GM21723 (cell line): ENCODE data around the gene IQGAP2.
"Not testable (repeated sequence)": the region's sequence is repeated elsewhere in the genome, so short reads cannot be mapped to it uniquely, and the experiment has no call there.

ENCODE experiments used
- ATAC-seq: cut with Tn5 transposase; IDR thresholded peaks from one replicate; pipeline ENCODE4 v1.9.1; 2021; ENCODE audit warnings: mild to moderate bottlenecking, moderate library complexity; ENCODE audit not compliant: unreplicated experiment

Gene IQGAP2

GRCh38 chr5:76729373-76730290 lies 326.5 kb downstream of the IQGAP2 start:
- no peak for ATAC-seq

DNA sequence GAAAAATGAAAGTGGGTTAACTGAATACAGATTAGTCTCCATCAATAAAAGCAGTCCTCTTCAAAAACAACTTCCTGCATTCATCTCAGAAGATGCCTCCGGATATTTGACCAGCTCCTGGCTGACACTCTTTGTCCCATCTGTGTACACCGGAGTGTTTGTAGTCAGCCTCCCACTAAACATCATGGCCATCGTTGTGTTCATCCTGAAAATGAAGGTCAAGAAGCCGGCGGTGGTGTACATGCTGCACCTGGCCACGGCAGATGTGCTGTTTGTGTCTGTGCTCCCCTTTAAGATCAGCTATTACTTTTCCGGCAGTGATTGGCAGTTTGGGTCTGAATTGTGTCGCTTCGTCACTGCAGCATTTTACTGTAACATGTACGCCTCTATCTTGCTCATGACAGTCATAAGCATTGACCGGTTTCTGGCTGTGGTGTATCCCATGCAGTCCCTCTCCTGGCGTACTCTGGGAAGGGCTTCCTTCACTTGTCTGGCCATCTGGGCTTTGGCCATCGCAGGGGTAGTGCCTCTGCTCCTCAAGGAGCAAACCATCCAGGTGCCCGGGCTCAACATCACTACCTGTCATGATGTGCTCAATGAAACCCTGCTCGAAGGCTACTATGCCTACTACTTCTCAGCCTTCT lies 329.4 kb downstream of the IQGAP2 start:
- ATAC-seq, result peak; percentile 21

GRCh38 chr5:76733049-76733417 lies 329.9 kb downstream of the IQGAP2 start:
- ATAC-seq, result peak; percentile 86

DNA sequence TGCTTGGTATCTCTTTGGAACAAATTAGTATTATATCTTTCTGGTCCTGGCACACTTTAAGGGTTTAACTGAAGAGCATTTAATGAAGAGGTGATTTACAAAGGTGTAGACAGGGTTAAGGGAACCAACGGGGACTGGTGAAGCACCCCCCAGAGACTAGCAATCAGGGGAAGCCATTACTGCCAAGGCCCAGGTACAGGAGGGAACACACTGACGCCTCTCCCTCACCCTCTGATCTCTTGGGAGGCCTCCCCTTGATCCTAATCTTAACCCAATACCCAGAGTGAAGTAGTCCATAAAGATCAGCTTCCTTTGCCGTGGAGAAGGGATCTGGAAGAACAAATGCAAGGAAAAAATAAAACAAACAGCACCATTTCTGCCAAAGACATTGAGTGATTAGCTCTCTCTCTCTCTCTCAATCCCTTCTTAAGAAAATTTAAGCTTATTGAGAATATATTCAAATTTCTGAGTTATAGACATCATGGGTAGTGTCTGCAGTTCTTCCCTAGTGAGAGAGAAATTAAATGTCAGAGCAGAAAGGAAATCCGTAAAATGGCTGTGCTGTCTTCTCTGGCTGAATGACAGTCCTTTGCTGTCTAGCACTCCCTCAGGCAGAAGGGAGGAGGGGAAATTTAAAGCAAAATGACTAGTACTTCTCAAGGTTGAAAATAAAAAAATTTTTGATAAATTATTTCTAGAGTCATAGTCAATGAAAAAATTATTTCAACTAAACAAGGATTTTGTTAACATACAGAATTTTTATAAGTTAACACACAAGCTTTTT lies 332.9 kb downstream of the IQGAP2 start:
- no peak for ATAC-seq

DNA sequence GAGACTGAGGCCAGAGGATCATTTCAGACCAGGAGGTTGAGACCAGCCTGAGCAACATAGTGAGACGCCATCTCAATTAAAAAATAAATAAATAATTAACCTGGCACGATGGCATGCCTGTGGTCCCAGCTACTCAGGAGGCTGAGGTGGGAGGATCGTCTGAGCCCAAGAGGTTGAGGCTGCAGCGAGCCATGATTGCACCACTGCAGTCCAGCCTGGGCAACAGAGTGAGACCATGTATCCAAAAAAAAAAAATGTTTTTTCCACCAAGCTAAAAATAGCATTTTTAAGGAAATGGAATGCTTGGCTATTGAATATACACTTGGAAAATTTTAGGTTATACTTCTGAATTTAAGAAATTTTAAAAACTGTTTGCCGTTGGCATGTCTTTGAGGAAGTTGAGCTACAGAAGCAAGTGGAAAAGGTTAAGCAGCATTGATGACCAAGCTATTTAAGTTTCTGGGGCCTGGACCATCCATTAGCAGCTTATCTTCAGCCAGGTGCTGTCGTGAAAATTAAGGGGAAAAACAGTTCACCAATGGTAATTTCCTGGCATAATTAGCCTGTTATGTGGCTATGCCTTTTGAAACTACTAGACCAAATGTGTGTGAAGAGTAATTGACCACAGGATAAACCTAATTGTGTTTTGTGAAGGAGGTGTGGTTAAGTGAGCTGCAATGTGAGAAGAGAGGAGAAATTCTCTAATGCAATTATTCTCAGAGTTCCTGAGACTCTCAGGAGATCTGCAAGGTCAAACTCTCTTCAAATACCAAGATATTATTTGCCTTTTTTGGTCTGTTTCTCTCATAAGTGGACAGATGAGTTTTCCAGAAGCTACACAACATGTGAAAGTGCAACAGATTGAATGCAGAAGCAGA lies 333.8 kb downstream of the IQGAP2 start:
- no peak for ATAC-seq

DNA sequence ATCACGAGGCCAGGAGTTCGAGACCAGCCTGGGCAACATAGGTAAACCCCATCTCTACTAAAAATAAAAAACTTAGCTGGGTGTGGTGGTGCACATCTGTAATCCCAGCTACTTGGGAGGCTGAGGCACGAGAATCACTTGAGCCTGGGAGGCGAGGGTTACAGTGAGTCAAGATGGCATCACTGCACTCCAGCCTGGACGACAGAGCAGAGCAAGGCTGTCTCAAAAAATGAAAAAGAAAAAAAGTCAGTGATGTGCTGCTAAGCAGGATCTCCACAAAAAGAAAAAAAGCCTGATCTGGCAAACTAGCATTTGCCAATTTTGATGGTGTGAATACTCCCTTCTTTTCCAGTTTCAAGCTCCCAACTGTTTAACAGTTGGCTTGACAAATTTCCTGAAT lies 334.8 kb downstream of the IQGAP2 start:
- ATAC-seq, result no peak

DNA sequence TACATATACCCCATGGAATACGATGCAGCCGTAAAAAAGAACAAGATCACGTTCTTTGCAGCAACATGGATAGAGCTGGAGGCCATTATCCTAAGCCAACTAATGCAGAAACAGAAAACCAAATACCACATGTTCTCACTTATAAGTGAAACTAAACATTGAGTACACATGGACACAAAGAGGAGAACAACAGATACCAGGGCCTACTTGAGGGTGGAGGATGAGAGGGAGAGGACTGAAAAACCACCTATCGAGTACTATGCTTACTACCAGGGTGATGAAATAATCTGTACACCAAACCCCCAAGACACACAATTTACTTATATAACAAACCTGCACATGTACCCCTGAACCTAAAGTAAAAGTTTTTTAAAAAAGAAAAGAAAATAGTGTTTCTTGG lies 338.4 kb downstream of the IQGAP2 start:
- not testable (repeated sequence) for ATAC-seq

DNA sequence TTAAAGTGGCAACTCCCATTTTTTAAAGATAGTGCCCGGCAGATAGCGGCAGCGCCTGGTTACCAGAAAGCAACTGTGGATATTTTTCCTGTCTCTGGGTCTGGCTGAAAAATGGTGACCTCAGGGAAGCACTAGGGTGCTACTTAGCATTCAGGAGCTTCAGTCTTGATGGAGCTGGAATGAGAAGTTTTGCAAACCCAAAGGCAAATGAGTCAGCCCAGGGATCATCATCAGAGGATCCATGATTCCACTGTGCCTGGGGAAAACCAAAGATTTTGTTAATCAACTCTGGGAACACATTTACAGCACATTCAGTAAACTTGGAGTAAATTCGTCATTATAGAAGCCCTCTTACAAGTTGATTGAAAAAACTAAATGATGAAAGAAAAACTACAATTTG lies 339.5 kb downstream of the IQGAP2 start:
- no peak for ATAC-seq

DNA sequence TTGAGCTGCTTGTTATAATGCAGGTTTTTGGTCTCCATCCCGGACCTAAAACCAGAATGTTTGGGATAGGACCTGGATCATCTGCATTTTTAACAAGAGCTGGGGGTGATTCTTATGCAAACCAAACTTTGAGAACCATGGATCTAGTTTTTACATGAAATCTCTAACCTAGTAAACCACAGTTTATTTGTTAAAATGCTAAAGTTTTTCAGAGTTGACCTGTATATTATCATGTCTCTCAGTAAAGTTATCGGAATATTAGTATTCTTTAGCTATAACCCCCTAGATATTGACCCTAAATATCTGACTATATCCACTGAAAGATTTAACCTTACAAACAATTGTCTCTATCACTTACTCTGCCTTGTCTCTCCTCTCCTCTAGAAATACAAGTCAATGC lies 341.5 kb downstream of the IQGAP2 start:
- no peak for ATAC-seq

DNA sequence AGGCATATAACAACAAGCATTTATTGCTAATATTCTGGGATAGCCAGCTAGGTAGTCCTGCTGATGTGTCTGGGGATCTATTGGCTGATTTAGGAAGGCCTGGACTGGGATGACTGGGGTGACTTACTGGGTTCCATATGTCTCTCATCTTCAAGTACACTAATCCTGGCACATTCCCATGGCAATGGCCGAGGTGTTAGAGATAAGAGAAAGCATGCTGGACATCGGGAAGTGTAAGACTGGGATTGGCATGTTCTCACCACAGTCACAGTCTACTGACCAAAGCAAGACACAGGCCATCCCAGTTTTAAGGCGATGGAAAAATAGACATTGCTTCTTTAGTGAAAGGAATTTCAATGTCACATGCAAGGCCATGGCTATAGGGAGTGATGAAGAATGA lies 342.6 kb downstream of the IQGAP2 start:
- no peak for ATAC-seq

GRCh38 chr5:76746677-76747076 lies 343.6 kb downstream of the IQGAP2 start:
- no peak for ATAC-seq

DNA sequence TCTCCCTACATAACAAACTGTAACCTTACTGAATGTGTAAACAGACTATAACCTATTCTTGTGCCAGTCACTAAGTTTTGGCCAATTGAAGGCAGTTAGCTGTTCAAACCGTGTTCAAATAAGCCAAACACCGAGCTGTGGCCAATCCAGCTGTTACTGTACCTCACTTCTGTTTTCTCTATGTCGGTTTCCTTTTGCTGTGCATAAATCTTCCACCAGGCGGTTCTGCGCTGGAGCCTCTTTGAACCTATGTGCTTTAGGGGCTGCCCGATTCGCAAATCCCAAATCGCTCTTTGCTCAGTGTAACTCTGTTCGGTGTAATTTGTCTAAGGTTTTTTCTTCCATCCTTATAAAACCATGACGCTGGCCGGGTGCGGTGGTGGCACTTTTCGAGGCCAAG lies 344.6 kb downstream of the IQGAP2 start:
- ATAC-seq, result no peak

DNA sequence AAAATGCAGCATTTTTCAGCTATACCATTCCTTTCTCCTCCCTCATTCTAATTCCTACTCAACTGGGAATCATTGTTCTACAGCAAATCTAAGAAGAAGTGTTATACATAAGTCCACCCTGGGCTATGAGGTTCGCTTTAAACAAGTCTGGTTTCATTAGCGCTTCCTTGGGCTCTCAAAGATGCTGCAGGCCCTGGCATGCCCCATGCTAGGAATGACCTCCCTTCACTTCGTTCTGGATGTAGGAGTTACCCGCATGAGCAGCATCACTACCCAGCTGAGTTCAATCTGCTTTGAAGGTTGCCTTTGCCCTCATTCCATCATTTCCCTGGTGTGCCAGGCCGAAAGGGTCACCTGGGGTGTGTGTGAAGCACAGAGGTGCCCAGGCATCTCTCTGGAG lies 348.2 kb downstream of the IQGAP2 start:
- no peak for ATAC-seq

DNA sequence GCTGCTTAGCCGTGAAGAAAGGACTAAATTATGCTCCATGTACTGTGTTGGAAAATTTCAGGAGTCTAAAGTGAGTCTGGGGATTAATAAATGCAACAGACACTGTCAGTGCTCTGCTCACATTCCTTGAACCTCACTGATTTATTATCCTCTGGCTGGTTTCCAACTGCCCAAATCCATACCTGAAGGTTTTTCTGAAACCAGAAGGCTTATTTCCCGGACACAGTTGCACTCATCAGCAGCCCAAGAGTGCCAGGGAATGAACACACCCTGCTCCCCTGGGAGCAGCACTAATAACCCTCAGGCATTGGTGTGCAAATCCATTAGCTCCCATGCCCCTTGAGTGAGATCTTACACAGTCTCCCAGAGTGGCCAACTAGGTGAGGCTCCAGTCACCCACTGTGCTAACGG lies 351.6 kb downstream of the IQGAP2 start:
- ATAC-seq, result no peak

DNA sequence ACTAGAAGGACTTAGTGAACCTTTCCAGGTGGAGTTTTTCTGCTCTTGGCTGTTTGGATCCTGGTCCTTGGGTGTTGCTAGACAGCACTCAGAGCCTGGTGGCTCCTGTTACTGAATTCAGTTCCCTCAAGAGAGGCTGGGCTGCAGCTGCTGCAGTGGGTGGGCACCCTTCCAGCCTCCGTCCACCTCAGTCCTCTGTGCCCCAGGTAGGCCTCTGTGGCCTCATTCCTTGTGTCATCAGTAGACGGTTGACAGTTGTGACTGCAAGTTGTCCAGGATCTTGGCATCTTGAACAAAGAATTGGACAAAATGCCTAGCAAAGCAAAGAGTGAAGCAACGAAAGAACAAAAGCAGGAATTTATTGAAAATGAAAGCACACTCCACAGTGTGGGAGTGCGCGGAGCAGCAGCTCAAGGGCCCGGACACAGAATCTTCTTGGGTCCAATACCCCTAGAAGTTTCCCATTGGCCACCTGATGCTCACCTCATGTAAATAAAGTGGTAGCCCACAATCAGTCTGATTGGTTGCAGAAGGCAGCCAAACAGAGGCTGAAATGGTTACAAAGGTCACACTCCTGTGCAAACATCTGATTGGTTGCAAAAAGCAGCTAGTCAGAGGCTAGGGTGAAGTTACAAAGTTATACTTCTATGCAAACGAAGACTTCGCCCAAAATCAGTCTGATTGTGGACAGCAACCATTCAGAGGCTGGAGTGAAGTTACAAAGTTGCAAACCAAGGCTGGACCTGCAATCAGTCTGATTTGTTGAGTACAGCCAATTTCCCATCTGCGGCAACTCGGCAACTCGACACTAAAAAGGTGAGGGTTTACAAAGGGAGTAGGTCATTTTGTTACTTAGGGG lies 352.9 kb downstream of the IQGAP2 start:
- no peak for ATAC-seq

GRCh38 chr5:76757049-76757448 lies 354.0 kb downstream of the IQGAP2 start:
- no peak for ATAC-seq
